Tibial nerve (tissue), 4 donors: ENCODE measurements around the gene MAN2A1.

Experiments used
- CTCF ChIP-seq, 5 experiments: fragments of 200-600 bp in 3 of 5; fragments of 450-650 bp in 2 of 5; sonication (generic) in 3 of 5; IDR thresholded peaks; one replicate each; pipeline ENCODE4 v1.5.1; 2016 to 2019; ENCODE audit warnings: antibody characterized with exemption in 5 of 5, mild to moderate bottlenecking in 3 of 5, moderate library complexity in 2 of 5
- EP300 ChIP-seq, 2 donors: sonication (generic); formaldehyde crosslinking; IDR thresholded peaks; one replicate each; pipeline ENCODE4 v1.6.1; 2017; ENCODE audit warnings: antibody characterized with exemption in 2 of 2, mild to moderate bottlenecking in 1 of 2

DNA sequence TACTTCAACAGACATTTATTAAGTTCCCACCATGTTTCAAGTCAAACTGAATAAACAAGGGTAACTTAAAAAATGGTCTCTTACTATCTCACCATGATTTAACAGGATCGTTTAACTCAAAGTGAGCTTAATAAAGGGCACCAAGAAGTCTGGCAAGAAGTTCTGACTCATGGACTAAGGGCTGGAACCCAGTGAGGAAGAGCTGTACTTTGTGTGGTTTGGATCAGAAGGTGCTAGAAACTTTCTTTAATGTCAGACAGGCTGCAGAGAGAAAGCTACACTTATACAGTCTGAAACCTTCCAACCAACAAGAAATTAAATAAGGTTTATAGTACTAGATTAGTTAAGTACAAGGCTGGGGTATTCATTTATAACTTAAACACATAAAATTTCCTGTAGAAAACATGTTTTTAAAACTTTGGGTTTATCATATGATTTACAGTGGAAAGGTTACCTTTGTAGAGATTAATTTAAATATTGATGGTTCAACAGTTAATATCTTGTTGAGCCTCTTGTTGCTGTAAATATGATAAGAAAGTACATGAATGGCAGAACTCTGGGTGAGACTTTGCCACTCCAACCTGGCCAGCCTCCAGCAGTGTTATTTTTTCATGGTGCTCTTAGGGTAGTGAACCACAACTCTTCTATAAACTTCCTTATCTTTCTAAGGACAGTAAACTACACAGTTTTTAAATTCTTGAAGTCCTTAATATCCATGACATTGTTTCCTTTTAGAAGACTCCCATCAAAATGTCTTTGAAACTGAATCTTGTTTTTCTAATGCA is 162.8 kb downstream of the MAN2A1 start:
- TF ChIP-seq EP300 (IDR thresholded peaks at IDR 0.05) = no peak
- no peak for TF ChIP-seq CTCF (IDR thresholded peaks at IDR 0.05)
